Endodermal cell (in vitro differentiated cells): ENCODE data around the gene KCNJ16. TPM values are rescaled to one million over a fixed set of nuclear protein-coding genes. Genes with fewer than 3 reads are reported as not detected.

ENCODE experiments used
- DNase-seq: peaks from one replicate; pipeline ENCODE4 v3.0.0-alpha.2; 2017
- H3K27ac ChIP-seq: 2 replicates; pipeline ENCODE4 v1.5.1; 2013; ENCODE audit warnings: mild to moderate bottlenecking, low read depth, low read length, moderate library complexity
- H3K27me3 ChIP-seq: 2 replicates; pipeline ENCODE4 v1.6.1; 2013; ENCODE audit warnings: mild to moderate bottlenecking, low read length, moderate library complexity; ENCODE audit not compliant: insufficient read depth, control insufficient read depth, poor library complexity, severe bottlenecking
- H3K36me3 ChIP-seq: 2 replicates; pipeline ENCODE4 v1.7.0; 2013; ENCODE audit warnings: mild to moderate bottlenecking, low read length, moderate library complexity; ENCODE audit not compliant: control insufficient read depth, insufficient read depth
- H3K4me1 ChIP-seq: one replicate; pipeline ENCODE4 v1.7.0; 2013; ENCODE audit warnings: low read length; ENCODE audit not compliant: control insufficient read depth, insufficient read depth
- H3K4me3 ChIP-seq: 2 replicates; pipeline ENCODE4 v1.5.1; 2013; ENCODE audit warnings: mild to moderate bottlenecking, low read length, moderate library complexity
- H3K9ac ChIP-seq: 2 replicates; pipeline ENCODE4 v1.6.1; 2013; ENCODE audit warnings: mild to moderate bottlenecking, low read length, moderate library complexity; ENCODE audit not compliant: poor library complexity, severe bottlenecking; ENCODE audit errors: extremely low read depth
- H3K9me3 ChIP-seq: 2 replicates; pipeline ENCODE4 v1.6.1; 2013; ENCODE audit warnings: mild to moderate bottlenecking, low read length, moderate library complexity; ENCODE audit not compliant: control insufficient read depth
- H3K27ac Mint-ChIP-seq: 2 replicates; pipeline ENCODE4 v1.8.0; 2020; ENCODE audit warnings: mixed read lengths
- H3K27me3 Mint-ChIP-seq: 2 replicates; pipeline ENCODE4 v1.8.0; 2021; ENCODE audit warnings: mild to moderate bottlenecking, mixed read lengths; ENCODE audit not compliant: insufficient read depth
- H3K36me3 Mint-ChIP-seq: 2 replicates; pipeline ENCODE4 v1.8.0; 2020; ENCODE audit warnings: low read depth, mixed read lengths
- H3K4me1 Mint-ChIP-seq: 2 replicates; pipeline ENCODE4 v1.8.0; 2020; ENCODE audit warnings: mixed read lengths
- H3K4me3 Mint-ChIP-seq: 2 replicates; pipeline ENCODE4 v1.8.0; 2020; ENCODE audit warnings: mild to moderate bottlenecking, moderate library complexity, mixed read lengths
- H3K9me3 Mint-ChIP-seq: 2 replicates; pipeline ENCODE4 v1.8.0; 2020; ENCODE audit warnings: mild to moderate bottlenecking, mixed read lengths
- WGBS, 2 experiments: methylation state at CpG; one replicate each; pipeline versions ENCODE4 v1.1.5 to v1.1.7; 2013; ENCODE audit warnings: missing lambda C conversion rate in 2 of 2, mixed read lengths in 1 of 2; ENCODE audit not compliant: insufficient coverage in 1 of 2, insufficient read length in 1 of 2; 5-methylcytosine and 5-hydroxymethylcytosine counted together
- total RNA-seq, 2 donors: library from RNA; stranded (reverse); fragmentation: NEBNext Ultra II Directional in 1 of 2; extraction: Animal tissue kit (Norgen Biotek cat#: 25700) in 1 of 2; gene quantifications; 2 replicates in 1 of 2; 3 replicates in 1 of 2; pipeline ENCODE4 v1.2.1, GENCODE V29; 2021
- TF ChIP-seq, protein P1 (sequence below): fragments of 200-600 bp; sonication (generic); conservative IDR thresholded peaks from 2 replicates; pipeline ENCODE4 v1.5.0; 2021; ENCODE audit warnings: antibody characterized with exemption, mild to moderate bottlenecking

KCNJ16 gene
- total RNA-seq, 2 donors from 2014 or later = 0.68 to 1.5 TPM

GRCh38 chr17:70072546-70073309 lies 2.3 kb upstream of the KCNJ16 start:
- H3K27ac Mint-ChIP-seq = no peak overlapping the region
- no peak overlapping the region for H3K4me3 Mint-ChIP-seq
- 92 to 96% methylated on average over 4 of the region's 5 CpGs for WGBS, 2 experiments
- DNase-seq = no peak
- Histone ChIP-seq H3K4me3 (no peak overlapping the region), H3K27ac (no peak overlapping the region), H3K9ac (no peak overlapping the region), H3K27me3 (no peaks in the 10 kb centered on the region), H3K4me1 (peaks cover 6% of the 10 kb centered on the region), H3K36me3 (no peaks in the 10 kb centered on the region), H3K9me3 (no peaks in the 10 kb centered on the region)
- H3K9me3 Mint-ChIP-seq = no peaks in the 10 kb centered on the region
- TF ChIP-seq, protein P1, sequence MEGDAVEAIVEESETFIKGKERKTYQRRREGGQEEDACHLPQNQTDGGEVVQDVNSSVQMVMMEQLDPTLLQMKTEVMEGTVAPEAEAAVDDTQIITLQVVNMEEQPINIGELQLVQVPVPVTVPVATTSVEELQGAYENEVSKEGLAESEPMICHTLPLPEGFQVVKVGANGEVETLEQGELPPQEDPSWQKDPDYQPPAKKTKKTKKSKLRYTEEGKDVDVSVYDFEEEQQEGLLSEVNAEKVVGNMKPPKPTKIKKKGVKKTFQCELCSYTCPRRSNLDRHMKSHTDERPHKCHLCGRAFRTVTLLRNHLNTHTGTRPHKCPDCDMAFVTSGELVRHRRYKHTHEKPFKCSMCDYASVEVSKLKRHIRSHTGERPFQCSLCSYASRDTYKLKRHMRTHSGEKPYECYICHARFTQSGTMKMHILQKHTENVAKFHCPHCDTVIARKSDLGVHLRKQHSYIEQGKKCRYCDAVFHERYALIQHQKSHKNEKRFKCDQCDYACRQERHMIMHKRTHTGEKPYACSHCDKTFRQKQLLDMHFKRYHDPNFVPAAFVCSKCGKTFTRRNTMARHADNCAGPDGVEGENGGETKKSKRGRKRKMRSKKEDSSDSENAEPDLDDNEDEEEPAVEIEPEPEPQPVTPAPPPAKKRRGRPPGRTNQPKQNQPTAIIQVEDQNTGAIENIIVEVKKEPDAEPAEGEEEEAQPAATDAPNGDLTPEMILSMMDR = no peak
- H3K36me3 Mint-ChIP-seq = no peaks in the 10 kb centered on the region
- H3K4me1 Mint-ChIP-seq = peaks cover 15% of the 10 kb centered on the region
- H3K27me3 Mint-ChIP-seq = no peaks in the 10 kb centered on the region

- Mint-ChIP-seq H3K4me3 (no peak overlapping the region), H3K36me3 (no peaks in the 10 kb centered on the region), H3K9me3 (no peaks in the 10 kb centered on the region), H3K4me1 (peaks cover 15% of the 10 kb centered on the region), H3K27me3 (no peaks in the 10 kb centered on the region), H3K27ac (no peak overlapping the region)
- no peak overlapping the region for H3K4me3 ChIP-seq
- H3K27ac ChIP-seq = no peak overlapping the region
- H3K4me1 ChIP-seq = peaks cover 6% of the 10 kb centered on the region
- TF ChIP-seq, protein P1 = no peak
- no peak for DNase-seq
- no peaks in the 10 kb centered on the region for H3K36me3 ChIP-seq
- H3K9me3 ChIP-seq = no peaks in the 10 kb centered on the region
- H3K9ac ChIP-seq = no peak overlapping the region
- no peaks in the 10 kb centered on the region for H3K27me3 ChIP-seq
- WGBS, 2 experiments = 93 to 94% methylated on average over 4 to 5 of the region's 5 CpGs
These were observed 1.7 kb upstream of the KCNJ16 start for GRCh38 chr17:70073310-70073709.

GRCh38 chr17:70073799-70074198 lies 1.2 kb upstream of the KCNJ16 start:
- no peak overlapping the region for H3K9ac ChIP-seq
- H3K4me1 ChIP-seq = peaks cover 6% of the 10 kb centered on the region
- no peaks in the 10 kb centered on the region for H3K36me3 Mint-ChIP-seq
- DNase-seq = no peak
- H3K9me3 Mint-ChIP-seq = no peaks in the 10 kb centered on the region
- no peak overlapping the region for H3K4me3 Mint-ChIP-seq
- no peak overlapping the region for H3K4me3 ChIP-seq
- H3K27me3 ChIP-seq = no peaks in the 10 kb centered on the region
- no peaks in the 10 kb centered on the region for H3K36me3 ChIP-seq
- 58 to 100% methylated on average over 1 to 3 of the region's 3 CpGs for WGBS, 2 experiments
- no peaks in the 10 kb centered on the region for H3K27me3 Mint-ChIP-seq
- no peak overlapping the region for H3K27ac Mint-ChIP-seq
- H3K9me3 ChIP-seq = no peaks in the 10 kb centered on the region
- TF ChIP-seq, protein P1 = no peak
- H3K27ac ChIP-seq = no peak overlapping the region
- H3K4me1 Mint-ChIP-seq = peaks cover 15% of the 10 kb centered on the region
